H9 (cell line): ENCODE data around the gene NEMP2. TPM values are rescaled to one million over a fixed set of nuclear protein-coding genes. Genes with fewer than 3 reads are reported as not detected.

ENCODE experiments used
- DNase-seq: peaks from one replicate; pipeline ENCODE4 v3.0.0-alpha.2; 2017
- H2AFZ ChIP-seq: one replicate; pipeline ENCODE4 v1.6.1; 2013; ENCODE audit warnings: mild to moderate bottlenecking, low read length, control low read depth, moderate library complexity
- H2AK5ac ChIP-seq: 2 replicates; pipeline ENCODE4 v1.6.1; 2013; ENCODE audit warnings: low read length, control low read depth, mixed read lengths; ENCODE audit not compliant: insufficient read length
- H2BK120ac ChIP-seq: one replicate; pipeline ENCODE4 v1.6.1; 2013; ENCODE audit warnings: low read depth, mild to moderate bottlenecking, low read length, control low read depth, inconsistent platforms; ENCODE audit not compliant: poor library complexity, severe bottlenecking
- H2BK12ac ChIP-seq: 2 replicates; pipeline ENCODE4 v1.6.1; 2013; ENCODE audit warnings: low read length, control low read depth, mixed read lengths, low read depth; ENCODE audit not compliant: insufficient read length
- H2BK15ac ChIP-seq: 2 replicates; pipeline ENCODE4 v1.6.1; 2013; ENCODE audit warnings: low read depth, low read length, control low read depth
- H2BK20ac ChIP-seq: one replicate; pipeline ENCODE4 v1.6.1; 2013; ENCODE audit warnings: low read depth, mild to moderate bottlenecking, low read length, control low read depth, inconsistent platforms; ENCODE audit not compliant: poor library complexity, severe bottlenecking
- H2BK5ac ChIP-seq: 2 replicates; pipeline ENCODE4 v1.6.1; 2013; ENCODE audit warnings: low read length, control low read depth, mixed read lengths; ENCODE audit not compliant: insufficient read length
- H3K14ac ChIP-seq: 2 replicates; pipeline ENCODE4 v1.6.1; 2013; ENCODE audit warnings: low read length, control low read depth; ENCODE audit not compliant: insufficient read depth
- H3K18ac ChIP-seq: 2 replicates; pipeline ENCODE4 v1.6.1; 2013; ENCODE audit warnings: low read depth, mild to moderate bottlenecking, mixed read lengths, low read length, control low read depth; ENCODE audit not compliant: insufficient read length
- H3K23ac ChIP-seq: 2 replicates; pipeline ENCODE4 v1.6.1; 2013; ENCODE audit warnings: low read length, control low read depth, mixed read lengths, low read depth; ENCODE audit not compliant: insufficient read length
- H3K23me2 ChIP-seq: 2 replicates; pipeline ENCODE4 v1.6.1; 2013; ENCODE audit warnings: low read depth, mild to moderate bottlenecking, mixed read lengths, low read length, control low read depth; ENCODE audit not compliant: insufficient read length, poor library complexity, severe bottlenecking
- H3K27ac ChIP-seq: 2 replicates; pipeline ENCODE4 v1.5.1; 2013; ENCODE audit warnings: low read length, control low read depth, mixed read lengths, low read depth; ENCODE audit not compliant: insufficient read length
- H3K27me3 ChIP-seq: 2 replicates; pipeline ENCODE4 v1.6.1; 2013; ENCODE audit warnings: low read length, control low read depth, inconsistent platforms; ENCODE audit not compliant: insufficient read depth
- H3K4ac ChIP-seq: 2 replicates; pipeline ENCODE4 v1.6.1; 2013; ENCODE audit warnings: low read depth, mild to moderate bottlenecking, control low read depth, inconsistent platforms, low read length, moderate library complexity
- H3K4me1 ChIP-seq: 2 replicates; pipeline ENCODE4 v1.6.1; 2013; ENCODE audit warnings: low read length, control low read depth, inconsistent platforms; ENCODE audit not compliant: insufficient read depth
- H3K4me2 ChIP-seq: 2 replicates; pipeline ENCODE4 v1.6.1; 2013; ENCODE audit warnings: low read length, control low read depth, mixed read lengths; ENCODE audit not compliant: insufficient read length, insufficient read depth
- H3K56ac ChIP-seq: 2 replicates; pipeline ENCODE4 v1.6.1; 2013; ENCODE audit warnings: low read depth, mild to moderate bottlenecking, mixed read lengths, low read length, control low read depth; ENCODE audit not compliant: insufficient read length
- H3K79me1 ChIP-seq: 2 replicates; pipeline ENCODE4 v1.6.1; 2013; ENCODE audit warnings: low read depth, mild to moderate bottlenecking, moderate library complexity, low read length, control low read depth, inconsistent platforms; ENCODE audit not compliant: insufficient read depth, poor library complexity, severe bottlenecking
- H3K79me2 ChIP-seq: 2 replicates; pipeline ENCODE4 v1.6.1; 2013; ENCODE audit warnings: low read length, control low read depth, inconsistent platforms; ENCODE audit not compliant: insufficient read depth
- H3K9ac ChIP-seq: 2 replicates; pipeline ENCODE4 v1.6.1; 2013; ENCODE audit warnings: low read length, control low read depth, mixed read lengths; ENCODE audit not compliant: insufficient read length; ENCODE audit errors: extremely low read depth
- H3K9me3 ChIP-seq: one replicate; pipeline ENCODE4 v1.6.1; 2013; ENCODE audit warnings: low read depth, low read length, inconsistent platforms; ENCODE audit not compliant: control insufficient read depth
- H3T11ph ChIP-seq: one replicate; pipeline ENCODE4 v1.6.1; 2013; ENCODE audit warnings: mild to moderate bottlenecking, low read length, control low read depth, inconsistent platforms
- H4K20me1 ChIP-seq: one replicate; pipeline ENCODE4 v1.6.1; 2013; ENCODE audit not compliant: control insufficient read depth, insufficient read length, insufficient read depth
- H4K5ac ChIP-seq: 2 replicates; pipeline ENCODE4 v1.6.1; 2013; ENCODE audit warnings: low read depth, mild to moderate bottlenecking, mixed read lengths, low read length, control low read depth; ENCODE audit not compliant: insufficient read length
- H4K8ac ChIP-seq: replicated peaks from 2 replicates; pipeline ENCODE4 v1.6.1; 2013; ENCODE audit warnings: low read length, control low read depth, mixed read lengths, low read depth; ENCODE audit not compliant: insufficient read length
- H4K91ac ChIP-seq: 2 replicates; pipeline ENCODE4 v1.6.1; 2013; ENCODE audit warnings: low read depth, mild to moderate bottlenecking, moderate library complexity, mixed read lengths, low read length, control low read depth; ENCODE audit not compliant: insufficient read length
- H3K27ac Mint-ChIP-seq, 3 experiments: 2 replicates in 2 of 3; 3 replicates in 1 of 3; pipeline ENCODE4 v1.8.0; 2020 to 2021; ENCODE audit warnings: mixed read lengths in 3 of 3, mild to moderate bottlenecking in 1 of 3, moderate library complexity in 1 of 3
- H3K27me3 Mint-ChIP-seq: 2 replicates; pipeline ENCODE4 v1.8.0; 2021; ENCODE audit warnings: low read depth, mild to moderate bottlenecking, moderate library complexity, mixed read lengths
- H3K36me3 Mint-ChIP-seq, 3 experiments: 2 replicates in 2 of 3; 3 replicates in 1 of 3; pipeline ENCODE4 v1.8.0; 2020 to 2021; ENCODE audit warnings: low read depth in 3 of 3, mixed read lengths in 3 of 3; ENCODE audit not compliant: insufficient read depth in 1 of 3
- H3K4me1 Mint-ChIP-seq, 2 experiments: 2 replicates each; pipeline ENCODE4 v1.8.0; 2020; ENCODE audit warnings: mixed read lengths in 2 of 2
- H3K4me3 Mint-ChIP-seq, 2 experiments: 2 replicates in 1 of 2; 3 replicates in 1 of 2; pipeline ENCODE4 v1.8.0; 2020 to 2021; ENCODE audit warnings: mild to moderate bottlenecking in 2 of 2, mixed read lengths in 2 of 2, moderate library complexity in 1 of 2
- H3K9me3 Mint-ChIP-seq, 2 experiments: 2 replicates in 1 of 2; 3 replicates in 1 of 2; pipeline ENCODE4 v1.8.0; 2020; ENCODE audit warnings: mild to moderate bottlenecking in 2 of 2, mixed read lengths in 2 of 2, moderate library complexity in 1 of 2
- CTCF ChIP-seq: fragments of 200-600 bp; sonication (generic); conservative IDR thresholded peaks from 3 replicates; pipeline ENCODE4 v1.8.0; 2021; ENCODE audit warnings: antibody characterized with exemption, mild to moderate bottlenecking
- WGBS: extraction: QIAGEN DNeasy Blood & Tissue Kit; methylation state at CpG from one replicate; pipeline ENCODE4 v1.1.7; 2013; ENCODE audit warnings: missing lambda C conversion rate, low lambda C conversion rate, mixed read lengths; ENCODE audit not compliant: insufficient read length; ENCODE audit errors: extremely low coverage; 5-methylcytosine and 5-hydroxymethylcytosine counted together
- total RNA-seq: library from RNA; stranded (reverse); gene quantifications from 2 replicates; pipeline ENCODE4 v1.2.1, GENCODE V29; 2021

Gene NEMP2
- total RNA-seq, 1 experiment from 2014 or later = 5.3 TPM

DNA sequence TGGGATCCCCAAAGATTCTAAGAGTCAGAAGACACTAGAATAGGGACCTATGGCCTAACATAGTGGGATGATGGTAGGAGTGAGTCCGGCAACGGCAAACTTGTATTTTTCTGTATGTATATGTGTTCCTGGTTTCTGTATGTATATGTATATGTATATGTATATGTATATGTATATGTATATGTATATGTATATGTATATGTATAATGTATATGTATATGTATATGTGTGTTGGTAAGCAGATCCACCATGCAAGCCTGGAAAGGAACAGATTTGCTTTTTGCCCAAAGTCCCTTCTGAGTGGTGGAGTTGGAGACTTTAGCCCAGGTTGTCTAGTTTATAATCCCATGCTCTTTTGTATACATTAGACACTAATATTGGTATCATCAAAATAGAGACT, 79.7 kb downstream of the NEMP2 start:
- Mint-ChIP-seq H3K36me3 (no peaks in the 10 kb centered on the region), H3K9me3 (no peaks in the 10 kb centered on the region), H3K27me3 (no peaks in the 10 kb centered on the region), H3K4me3 (no peak overlapping the region), H3K27ac (no peak overlapping the region), H3K4me1 (no peaks in the 10 kb centered on the region)
- TF ChIP-seq CTCF = no peak
- DNase-seq = no peak
- Histone ChIP-seq H3K23ac (no peak overlapping the region), H3K9me3 (no peaks in the 10 kb centered on the region), H3K79me1 (no peaks in the 10 kb centered on the region), H4K20me1 (no peaks in the 10 kb centered on the region), H3K27ac (no peak overlapping the region), H2BK120ac (no peak overlapping the region), H3K79me2 (no peaks in the 10 kb centered on the region), H3K27me3 (no peaks in the 10 kb centered on the region), H3K56ac (no peak overlapping the region), H3K4me2 (no peak overlapping the region), H2BK12ac (no peak overlapping the region), H3K18ac (no peak overlapping the region), H3K4ac (no peak overlapping the region), H4K5ac (no peak overlapping the region), H2BK5ac (no peak overlapping the region), H4K91ac (no peak overlapping the region), H2BK15ac (no peak overlapping the region), H3K4me1 (no peaks in the 10 kb centered on the region), H3K23me2 (no peaks in the 10 kb centered on the region), H3K9ac (no peak overlapping the region), H4K8ac (no peak overlapping the region), H3K14ac (no peak overlapping the region), H3T11ph (no peak overlapping the region), H2AFZ (no peak overlapping the region), H2AK5ac (no peak overlapping the region), H2BK20ac (no peak overlapping the region)
- WGBS = no CpG with 5 or more reads among the region's 2 CpGs

Other genes starting within 250 kb of the NEMP2 start
- 25.5 and 28.0 TPM in 2 replicates for gene HIBCH, start 214.9 kb downstream of the NEMP2 start, total RNA-seq
- gene INPP1, start 191.1 kb downstream of the NEMP2 start, total RNA-seq = 3.0 and 4.3 TPM in 2 replicates
- gene MFSD6, start 126.4 kb downstream of the NEMP2 start, total RNA-seq = 2.9 and 4.0 TPM in 2 replicates
- 36.9 and 44.0 TPM in 2 replicates for gene NAB1, start 114.4 kb upstream of the NEMP2 start, total RNA-seq